Measurements from ENCODE around the gene RRAS.

RRAS gene

DNA sequence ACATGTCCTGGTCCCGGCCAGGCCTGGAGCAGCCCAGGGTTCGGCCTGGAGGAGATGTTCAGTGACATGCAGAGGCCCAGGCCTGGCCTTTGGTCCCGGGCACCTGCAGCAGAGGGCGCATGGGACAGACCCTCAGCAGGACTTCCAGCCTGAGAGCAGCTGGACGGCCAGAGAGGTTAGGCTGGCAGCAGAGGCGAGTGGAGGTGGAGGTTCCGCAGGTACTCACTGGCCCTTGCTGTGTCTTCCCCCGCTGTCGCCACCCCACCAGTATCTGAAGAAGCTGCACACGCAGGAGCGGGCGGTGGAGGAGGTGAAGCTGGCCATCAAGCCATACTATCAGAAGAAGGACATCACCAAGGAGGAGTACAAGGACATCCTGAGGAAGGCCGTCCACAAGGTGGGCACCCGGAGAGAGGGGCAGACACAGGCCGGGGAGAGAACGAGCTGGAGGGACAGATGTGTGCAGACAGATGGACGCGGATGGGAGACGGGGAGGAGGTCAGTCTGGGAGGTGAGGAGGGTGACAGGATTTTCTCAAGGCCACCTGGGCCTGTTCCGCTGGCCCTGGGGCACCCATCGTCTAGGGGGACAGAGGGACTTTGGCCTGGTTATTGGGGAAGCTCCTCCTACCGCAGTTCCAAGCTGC lies 17.7 kb upstream of the RRAS start:
- H3K27ac ChIP-seq = no peak overlapping the region
- no peak for TF ChIP-seq CTCF (conservative IDR thresholded peaks at IDR 0.05)

DNA sequence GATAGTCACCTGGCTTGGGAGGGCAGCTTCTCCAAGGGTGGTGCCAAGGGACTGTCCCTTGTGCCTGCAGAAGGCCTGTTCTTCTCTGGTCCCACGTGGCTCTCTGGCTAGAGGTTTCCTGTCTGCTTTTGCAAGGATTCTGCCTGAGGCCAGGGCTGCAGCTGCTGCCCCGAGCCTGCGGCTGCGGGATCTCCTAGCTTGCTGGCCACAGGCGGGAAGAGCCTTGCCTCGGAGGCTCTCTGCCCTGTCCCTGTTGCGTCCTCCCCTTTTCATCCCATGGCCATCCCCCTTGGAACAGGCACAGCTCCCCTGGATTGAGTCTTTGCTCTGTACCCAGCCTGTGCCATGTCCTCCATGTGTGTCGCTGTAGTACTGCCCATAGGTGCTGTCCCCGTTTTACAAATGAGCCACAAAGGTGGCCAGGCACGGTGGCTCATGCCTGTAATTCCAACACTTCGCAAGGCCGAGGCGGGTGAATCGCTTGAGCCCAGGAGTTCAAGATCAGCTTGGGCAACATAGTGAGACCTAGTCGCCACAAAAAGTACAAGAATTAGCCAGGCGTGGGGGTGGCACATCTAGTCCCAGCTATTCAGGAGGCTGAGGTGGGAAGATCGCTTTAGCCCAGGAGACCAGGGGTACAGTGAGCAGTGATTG lies 16.6 kb upstream of the RRAS start:
- no peak overlapping the region for H3K27ac ChIP-seq
- TF ChIP-seq CTCF (conservative IDR thresholded peaks at IDR 0.05) = no peak

DNA sequence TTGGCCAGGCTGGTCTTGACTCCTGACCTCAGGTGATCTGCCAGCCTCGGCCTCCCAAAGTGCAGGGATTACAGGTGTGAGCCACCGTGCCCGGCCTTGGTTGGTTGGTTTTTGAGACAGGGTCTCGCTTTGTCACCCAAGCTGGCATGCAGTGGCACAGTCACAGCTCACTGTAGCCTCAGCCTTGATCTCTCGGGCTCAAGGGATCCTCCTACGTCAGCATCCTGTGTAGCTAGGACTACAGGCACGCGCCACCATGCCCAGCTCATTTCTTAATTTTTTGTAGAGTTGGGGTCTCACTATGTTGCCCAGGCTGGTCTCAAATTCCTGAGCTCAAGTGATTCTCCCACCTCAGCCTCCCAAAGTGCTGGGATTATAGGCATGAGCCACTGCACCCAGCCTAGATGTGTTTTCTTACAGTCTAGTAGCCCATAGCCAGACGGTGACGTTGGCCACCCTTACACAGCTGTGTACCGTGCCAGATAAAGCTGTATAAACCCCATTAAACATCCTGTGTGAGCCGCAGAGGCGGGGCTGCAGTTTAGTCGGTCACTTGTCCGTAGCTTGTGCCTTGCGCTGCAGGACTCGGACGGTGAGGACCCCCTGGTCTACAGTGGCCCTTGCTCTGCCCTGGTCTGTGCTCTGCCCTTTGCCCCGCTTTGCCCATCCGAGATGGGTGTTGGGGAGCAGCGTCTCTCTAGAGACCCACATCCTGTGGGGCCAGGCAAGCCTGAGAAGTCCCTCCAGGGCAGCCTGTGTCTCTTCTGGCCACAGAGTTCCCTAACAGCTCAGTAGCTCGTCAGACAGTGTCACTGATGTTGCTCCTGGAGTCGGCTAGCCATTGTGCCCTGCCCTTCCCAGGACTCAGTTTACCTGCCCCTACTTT lies 15.9 kb upstream of the RRAS start:
- TF ChIP-seq CTCF (conservative IDR thresholded peaks at IDR 0.05) = no peak
- H3K27ac ChIP-seq = no peak overlapping the region

- no peak for TF ChIP-seq CTCF (conservative IDR thresholded peaks at IDR 0.05)
- H3K27ac ChIP-seq = no peak overlapping the region
Observed at GRCh38 chr19:49654581-49654980, 14.6 kb upstream of the RRAS start.

- no peak for TF ChIP-seq CTCF (conservative IDR thresholded peaks at IDR 0.05)
Observed at GRCh38 chr19:49653466-49653806, 13.5 kb upstream of the RRAS start.

GRCh38 chr19:49652551-49653465 lies 12.9 kb upstream of the RRAS start:
- H3K27ac ChIP-seq = no peak overlapping the region
- no peak for TF ChIP-seq CTCF (conservative IDR thresholded peaks at IDR 0.05)

More at GRCh38 chr19:49653466-49653806, 13.5 kb upstream of the RRAS start:
- H3K27ac ChIP-seq = no peak overlapping the region
